ENCODE measurements around the gene LENEP.

Gene LENEP

DNA sequence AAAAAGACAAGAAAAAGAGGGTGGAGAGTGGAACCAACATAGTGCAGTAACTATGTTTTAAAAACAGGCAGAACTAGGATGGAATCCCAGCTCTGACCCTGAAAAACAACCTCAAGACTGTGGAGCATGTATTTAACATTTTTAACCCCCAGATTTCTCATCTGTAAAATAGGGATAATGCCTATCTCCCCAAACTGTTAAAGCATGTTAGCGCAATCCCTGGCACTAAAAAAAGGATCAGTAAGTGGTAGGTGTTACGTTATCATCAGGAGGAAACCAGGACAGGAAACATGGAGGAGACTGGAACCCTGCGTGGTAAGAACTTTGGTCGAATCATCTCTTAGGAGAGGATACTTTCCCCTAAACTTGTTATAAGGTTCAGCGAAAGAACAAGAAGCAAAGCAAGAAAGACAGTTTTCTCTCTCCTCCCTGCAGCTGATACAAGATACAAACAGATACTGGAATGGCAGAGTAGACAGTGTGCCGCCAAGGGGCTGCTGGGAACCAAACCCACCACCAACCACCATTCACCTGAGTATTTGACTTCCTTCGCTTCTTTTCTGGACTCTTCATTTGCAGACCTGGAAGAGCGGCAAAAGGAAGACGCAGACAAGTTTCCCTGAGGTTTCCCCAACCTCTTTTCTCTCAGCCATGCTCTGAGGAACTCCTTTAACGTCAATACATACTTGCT, 32.8 kb upstream of the LENEP start:
- no peak for DNase-seq (ENCODE audit: low read depth)

DNA sequence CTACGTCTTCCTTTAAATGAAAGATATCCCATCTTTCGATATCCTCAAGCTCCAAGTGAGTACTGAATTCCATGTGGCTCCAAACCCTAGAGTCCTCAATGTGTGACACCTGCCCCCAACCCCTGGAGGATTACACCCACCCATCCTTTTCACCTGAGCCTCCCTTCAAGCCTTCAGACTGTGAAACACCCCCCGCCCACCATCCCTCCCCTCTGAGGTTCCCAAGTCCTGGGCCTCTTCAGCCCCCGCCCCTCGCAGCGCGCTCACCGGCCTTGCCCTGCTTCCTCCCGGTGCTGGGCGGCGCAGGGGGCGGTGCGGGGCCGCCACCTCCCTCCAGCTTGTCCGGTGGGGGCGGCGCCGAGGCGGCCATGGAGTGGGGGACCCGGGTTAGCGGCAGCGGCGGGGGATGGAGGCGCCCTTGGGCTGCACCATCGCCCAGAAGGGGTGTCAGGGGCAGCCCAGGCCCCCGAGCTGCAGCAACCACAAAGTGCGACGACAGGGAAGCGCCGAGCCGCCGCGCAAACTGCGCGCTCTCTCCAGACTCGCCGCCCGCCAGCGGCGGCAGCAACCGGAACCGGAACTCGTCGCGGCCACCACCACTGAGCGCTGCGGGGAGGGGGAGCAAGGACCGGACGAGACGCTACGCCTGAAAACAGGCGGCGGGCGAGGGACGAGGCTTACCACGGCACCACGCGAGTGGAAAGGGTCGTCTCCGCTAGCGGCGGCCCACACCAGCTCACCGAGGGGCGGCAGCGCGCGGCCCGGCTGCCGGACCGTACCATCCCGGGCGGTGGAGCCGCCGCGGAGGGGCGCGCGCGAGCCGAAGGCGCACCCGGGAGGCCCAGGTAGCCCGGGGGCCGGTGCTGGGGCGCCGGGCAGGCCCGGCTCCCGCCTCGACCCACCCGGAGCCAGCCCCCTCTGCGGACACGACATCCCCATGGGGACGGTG, 31.9 kb upstream of the LENEP start, which contains the start of gene PYGO2:
Gene PYGO2 (minus strand): TSS at position 576 of the 949 bp plus-strand sequence. CDS start 206 bp downstream, at position 370.
- no peak for DNase-seq (ENCODE audit: low read depth)

DNA sequence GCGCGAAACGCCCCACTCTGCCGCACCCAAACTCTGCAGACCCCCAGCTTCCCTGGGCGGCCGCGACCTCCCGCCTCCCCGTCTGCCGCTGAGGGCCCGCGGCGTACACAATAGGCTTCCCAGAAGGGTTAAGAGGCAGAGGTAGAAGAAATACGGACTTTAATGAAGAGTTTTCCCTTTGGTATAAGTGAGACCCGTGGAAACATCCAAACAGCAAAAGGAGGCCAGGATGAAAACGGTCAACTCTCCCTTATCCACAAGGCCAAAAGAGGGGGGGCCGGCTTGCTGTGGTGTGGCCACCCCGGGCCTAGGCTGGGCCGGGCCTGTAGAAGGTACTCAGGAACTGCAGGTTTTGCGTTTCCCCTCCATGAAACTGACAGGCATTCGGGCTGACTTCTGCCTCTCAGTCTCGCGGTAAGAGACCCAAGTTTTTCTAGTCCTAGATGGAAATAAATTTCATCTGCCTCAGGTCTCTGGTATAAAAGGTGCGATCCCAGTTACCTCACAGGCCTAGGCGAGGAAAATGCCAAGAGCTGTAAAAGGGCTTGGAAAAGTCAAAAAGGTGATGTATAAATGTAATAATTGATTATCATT, 31.1 kb upstream of the LENEP start:
- DNase-seq (ENCODE audit: low read depth) = no peak

DNA sequence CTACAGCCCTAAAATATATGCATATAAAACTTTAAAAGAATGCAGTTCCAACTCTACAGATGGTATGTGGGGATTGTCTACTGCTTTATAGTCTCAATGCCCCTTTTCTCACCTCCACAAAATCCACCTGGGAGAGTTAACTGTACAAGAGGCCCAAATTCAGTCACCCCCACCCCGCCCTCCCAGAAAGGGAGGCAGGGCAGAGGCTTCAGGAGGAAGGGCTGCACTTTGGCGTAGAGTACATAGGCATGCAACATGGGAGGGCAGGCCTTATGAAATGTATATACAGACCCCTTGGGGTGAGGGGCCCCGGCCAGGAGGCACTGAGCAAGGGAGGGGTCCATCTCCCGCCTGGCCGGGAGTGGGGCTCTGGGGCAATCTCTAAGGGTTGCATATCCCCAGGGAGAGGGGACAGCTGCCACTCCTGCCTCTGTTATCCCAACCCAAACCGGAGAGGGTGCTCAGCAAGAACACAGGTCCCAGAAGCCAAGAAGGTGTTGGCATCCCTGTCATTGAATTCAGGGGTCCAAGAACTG, 30.5 kb upstream of the LENEP start:
- DNase-seq (ENCODE audit: low read depth) = no peak

DNA sequence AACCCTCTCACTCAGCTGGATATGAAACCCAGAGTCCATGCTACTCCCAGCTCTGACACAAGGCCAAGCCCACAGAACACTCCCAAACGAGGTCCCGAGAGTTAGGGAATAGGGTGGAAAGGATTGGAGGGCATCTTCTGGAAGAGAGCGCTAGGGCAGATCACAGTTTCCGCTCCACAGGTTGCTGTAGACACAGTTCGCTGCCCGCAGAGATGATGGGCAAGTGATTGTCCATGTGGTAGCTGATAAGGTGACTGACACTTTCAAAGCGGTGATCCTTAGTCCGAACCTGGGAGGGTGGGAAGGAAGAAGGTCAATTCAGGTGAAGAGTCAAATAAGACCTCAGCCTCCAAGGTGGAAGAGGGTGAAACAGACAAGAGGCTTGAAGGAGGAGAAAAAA, 29.7 kb upstream of the LENEP start:
- DNase-seq (ENCODE audit: low read depth) = no peak

DNA sequence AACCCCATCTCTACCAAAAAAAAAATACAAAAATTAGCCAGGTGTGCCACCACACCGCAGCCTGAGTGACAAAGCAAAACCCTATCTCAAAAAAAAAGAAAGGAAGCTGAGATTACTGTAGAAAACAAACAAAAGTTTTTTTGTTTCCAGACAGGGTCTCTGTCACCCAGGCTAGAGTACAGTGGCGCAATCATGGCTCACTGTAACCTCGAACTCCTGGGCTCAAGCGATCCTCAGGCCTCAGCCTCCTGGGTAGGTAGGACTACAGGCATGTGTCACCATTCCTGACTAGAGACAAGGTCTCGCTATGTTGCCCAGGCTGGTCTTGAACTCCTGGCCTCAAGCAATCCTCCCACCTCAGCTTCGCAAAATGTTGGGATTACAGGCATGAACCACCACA, 29.0 kb upstream of the LENEP start:
- no peak for DNase-seq (ENCODE audit: low read depth)

DNA sequence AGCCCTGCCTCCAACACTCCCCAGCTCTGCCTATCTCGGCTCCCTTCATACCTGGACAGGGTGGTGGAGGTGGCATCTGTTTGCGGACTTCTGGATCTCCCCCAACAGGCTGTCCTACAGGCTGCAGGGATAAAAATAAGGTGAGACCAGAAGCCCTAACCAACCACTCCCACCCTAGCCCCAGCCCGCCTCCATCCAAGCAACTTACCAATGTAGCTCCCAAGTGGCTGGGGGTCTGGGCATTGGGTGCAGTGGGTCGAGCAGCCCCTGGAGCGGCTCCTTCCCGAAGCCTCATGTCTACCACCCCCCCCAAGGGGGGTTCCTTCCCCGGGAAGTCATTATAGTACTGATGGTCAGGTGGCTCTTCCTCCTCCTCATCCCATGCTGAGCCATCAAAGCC, 27.3 kb upstream of the LENEP start:
- no peak for DNase-seq (ENCODE audit: low read depth)

DNA sequence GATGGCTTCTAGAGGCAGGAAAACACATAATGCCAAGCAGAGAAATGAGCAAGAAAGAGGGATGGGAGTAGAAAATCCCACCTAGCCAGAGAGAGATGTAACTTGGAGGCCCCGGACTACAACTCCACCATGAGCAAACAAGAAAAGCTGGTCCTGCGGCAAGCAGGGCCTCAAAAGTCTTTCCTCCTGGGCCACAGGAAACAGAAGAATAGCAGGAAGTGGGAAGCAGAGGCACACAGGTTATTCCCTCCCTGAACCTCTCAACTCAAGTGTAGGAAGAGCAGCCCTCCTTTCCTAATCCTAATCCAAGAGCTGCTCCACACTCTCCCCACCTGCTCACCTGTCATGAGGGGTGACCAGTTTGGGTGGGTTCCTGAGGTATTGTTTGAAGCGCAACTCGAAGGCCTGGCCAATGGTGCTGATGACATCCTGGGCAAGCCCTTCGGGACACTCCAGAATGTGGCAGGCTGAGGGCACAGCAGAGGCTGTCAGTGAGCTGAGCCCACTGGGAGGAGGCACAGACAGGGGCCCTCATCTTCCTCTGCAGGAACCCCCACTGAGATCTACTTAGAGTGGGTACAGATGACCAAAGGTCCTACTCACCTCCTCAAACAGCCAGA, 25.9 kb upstream of the LENEP start:
- DNase-seq (ENCODE audit: low read depth) = no peak

DNA sequence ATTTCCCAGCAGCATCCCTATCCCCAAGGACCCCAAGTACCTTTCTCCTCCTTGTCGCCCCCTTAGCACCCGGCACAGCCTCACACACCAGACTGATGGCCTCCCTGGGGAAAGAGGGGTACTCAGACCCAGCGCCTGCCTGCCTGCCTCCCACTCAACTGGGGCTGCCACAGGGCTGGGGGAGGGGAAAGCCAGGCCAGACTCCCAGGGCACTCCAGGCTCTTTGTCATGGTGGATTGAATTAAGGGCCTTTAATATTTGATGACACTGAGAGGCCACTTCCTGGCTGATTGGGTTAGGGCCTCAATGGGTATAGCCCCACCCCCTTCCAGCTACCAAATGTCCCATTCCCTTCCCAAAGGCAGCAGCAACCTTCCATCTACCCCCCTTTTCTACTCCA, 24.7 kb upstream of the LENEP start:
- no peak for DNase-seq (ENCODE audit: low read depth)

DNA sequence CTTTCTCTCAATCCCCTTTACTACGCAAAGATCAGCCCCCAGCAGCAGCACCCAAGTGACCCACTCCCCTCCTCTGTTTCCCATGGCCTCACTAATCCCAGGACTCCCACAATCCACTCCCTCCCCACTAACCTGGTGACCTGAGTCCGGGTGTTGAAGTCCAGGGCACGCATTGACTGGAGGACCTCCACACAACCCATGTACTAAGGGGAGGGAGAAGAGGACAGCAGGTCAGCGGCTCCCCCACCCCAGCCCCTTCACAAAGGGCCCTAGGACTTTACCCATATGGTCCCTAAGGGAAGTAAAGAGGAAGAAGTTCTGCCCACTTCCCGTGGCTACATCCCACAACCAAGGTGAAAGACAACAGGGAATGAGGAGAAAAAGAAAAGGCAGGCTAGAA, 24.1 kb upstream of the LENEP start:
- no peak for DNase-seq (ENCODE audit: low read depth)

DNA sequence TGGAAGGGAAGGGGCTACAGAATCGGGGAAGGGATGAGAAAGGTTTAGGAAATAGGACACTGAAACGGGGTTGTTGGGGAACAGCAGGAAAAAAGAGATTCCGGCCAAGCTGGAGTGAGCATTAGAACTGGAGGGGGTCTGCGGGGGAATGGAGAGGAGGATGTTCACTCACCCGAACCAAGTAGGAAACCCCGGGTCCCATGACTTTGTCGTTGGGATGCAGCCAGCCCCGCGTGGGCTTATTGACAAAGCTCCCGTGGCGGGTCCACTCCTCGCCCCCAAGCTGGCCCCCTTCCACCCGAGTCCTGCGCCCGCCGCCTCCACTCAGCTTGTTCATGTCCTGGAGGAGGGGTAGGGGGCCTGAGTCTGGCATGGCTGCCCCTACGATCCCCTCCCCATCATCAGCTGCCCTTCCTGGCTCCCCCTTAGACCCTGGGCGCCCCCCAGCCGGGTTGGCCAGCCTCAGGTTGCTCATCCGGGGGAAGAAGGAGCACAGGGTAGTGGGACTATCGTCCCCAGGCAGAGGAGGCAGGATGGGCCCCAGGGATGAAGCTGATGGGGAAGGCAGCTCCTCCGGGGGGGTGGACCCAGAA, 23.4 kb upstream of the LENEP start:
- no peak for DNase-seq (ENCODE audit: low read depth)

DNA sequence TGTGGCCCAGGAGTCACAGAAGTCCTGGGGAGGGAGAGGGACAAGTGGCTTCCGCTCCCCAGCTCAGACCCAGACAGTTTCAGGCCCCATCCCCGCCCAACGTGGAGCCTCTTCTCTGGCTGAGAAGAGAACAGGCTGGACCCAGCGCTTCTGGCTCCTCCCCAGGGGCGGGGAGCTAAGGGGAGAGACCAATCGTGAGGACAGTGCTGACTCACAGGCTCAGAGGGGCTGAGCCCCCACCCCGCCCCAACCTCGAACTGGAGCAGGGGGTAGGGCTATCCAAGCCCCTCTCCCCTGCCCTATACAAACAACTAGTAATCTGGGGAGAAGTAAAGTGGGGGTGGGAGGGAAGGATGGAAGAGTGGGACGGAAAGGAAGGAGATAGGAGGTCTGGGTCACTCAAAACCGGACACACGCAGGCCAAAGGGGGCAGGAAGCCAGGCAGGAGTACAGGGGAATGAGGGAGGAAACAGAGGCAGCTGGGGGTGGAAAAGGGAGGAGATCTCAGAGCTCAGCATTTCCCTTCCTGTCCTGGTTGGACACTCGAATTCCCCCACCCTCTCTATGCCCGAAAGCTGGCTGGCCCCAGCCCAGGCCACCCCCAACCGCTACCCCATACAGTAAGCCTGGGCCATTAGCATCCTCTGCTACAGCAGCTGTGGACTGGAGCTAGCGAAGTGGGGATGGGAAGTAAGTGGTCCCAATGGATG, 22.6 kb upstream of the LENEP start, which contains the start of gene SHC1:
Gene SHC1 (minus strand): TSS at position 117 of the 710 bp plus-strand sequence. CDS start 221 bp downstream, outside the sequence.
- peak; percentile 84 for DNase-seq (ENCODE audit: low read depth)

DNA sequence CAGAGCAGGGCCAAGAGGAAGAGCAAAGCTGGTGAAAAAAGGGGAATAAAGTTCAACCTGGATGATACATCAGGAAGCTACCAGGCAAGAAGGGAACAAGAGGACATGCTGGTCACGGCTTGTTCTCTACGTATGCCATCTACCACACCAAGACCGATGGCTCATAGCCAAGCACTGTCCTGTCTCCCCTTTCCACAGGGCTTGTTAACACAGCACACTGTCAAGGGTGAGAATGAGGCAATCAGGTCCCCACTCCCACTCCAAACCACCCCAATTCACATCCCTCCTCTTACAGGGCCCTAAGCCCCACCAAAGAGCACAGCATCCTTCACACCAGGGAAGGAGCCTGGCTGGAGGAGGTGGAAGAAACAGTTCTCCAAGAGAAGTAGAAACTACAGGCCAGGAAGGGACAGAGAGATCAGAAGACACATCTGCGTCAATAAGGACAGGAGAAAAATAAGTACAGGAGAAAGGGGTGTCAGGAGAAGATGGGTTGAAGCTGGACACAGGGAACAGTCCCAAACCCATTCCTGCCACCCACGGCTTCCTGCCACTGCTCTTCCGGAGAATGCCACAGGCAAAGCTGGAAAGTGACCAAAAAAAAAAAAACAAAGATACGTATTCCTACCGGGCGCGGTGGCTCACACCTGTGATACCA, 21.9 kb upstream of the LENEP start:
- no peak for DNase-seq (ENCODE audit: low read depth)

DNA sequence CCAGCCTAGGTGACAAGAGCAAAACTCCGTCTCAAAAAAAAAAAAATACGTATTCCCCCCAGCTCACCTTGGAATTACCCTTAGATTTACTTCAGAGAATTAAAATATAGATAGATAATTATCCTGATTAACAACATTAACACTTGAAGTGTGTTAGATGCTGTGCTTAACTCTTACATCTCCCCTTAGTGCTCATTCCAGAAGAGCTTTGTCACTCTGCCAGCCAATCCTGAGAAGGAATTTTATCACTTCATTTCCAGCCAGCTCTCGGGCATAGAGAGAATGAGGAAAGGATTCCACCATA, 21.2 kb upstream of the LENEP start:
- DNase-seq (ENCODE audit: low read depth) = no peak

DNA sequence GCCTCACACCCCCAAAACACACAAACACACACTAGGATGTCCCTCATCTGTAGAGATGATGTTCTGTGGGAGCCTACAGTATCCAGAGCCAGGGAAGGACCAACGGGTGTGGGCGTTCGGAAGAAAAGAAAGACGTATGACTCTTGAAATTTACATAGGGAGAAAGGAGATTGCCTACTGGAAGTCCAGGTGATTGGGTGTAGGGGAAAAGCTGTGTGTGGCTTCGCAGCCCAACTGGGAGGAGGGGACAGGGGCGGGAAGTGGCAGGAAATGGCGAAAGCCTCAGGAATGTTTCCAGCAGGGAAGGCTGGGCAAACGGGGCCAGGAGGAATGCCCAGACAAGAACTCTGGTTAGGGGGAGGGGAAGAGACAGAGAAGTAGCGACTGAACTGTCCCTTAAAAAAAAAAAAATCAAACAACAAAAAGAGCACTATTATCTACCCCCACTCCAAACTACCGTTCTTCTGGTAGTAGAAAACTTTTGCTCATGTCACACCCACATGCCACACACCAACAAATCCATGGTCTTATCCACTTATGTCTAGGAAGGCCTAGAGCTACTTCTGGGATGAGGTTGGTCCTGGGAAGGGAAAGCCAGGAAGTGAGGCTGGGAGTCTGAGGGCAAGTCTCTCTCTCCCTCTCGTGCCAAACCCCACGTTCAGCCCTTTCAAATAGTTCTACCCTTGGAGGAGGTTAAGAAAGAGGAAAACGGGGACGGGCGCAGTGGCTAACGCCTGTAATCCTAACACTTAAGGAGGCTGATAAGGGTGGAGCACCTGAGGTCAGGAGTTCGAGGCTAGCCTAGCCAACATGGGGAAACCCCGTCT, 20.7 kb upstream of the LENEP start:
- DNase-seq (ENCODE audit: low read depth) = peak; percentile 85

DNA sequence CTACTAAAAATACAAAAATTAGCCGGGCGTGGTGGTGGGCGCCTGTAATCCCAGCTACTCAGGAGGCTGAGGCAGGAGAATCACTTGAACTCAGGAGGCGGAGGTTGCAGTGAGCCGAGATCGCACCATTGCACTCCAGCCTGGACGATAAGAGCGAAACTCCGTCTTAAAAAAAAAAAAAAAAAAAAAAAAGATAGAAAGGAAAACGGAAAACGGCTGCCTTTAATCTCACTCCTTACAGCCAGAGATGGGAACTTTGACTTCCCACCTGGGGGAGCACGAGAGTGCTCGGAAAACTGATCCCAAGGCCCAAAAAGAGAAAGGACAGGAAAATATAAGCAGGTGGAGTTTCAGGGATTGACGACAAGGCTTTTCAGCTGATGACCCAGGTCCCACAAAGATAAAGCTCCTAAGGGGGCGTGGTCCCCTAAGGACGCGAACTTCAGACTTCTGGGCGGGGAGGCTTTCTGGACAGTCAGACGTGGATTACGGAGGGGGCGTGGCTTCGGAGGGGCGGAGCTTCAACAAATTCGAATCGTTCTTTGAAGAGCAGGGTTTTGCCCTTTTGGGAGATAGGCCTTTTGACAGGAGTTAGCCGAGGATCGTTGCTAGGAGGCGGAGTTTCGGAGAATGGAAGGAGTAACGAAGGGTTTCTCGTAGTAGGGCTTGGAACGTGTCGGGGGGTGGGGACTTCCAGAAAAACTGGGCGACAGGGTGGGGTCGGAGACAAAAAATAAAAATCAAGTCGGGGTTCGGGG, 19.9 kb upstream of the LENEP start:
- peak; percentile 93 for DNase-seq (ENCODE audit: low read depth)

DNA sequence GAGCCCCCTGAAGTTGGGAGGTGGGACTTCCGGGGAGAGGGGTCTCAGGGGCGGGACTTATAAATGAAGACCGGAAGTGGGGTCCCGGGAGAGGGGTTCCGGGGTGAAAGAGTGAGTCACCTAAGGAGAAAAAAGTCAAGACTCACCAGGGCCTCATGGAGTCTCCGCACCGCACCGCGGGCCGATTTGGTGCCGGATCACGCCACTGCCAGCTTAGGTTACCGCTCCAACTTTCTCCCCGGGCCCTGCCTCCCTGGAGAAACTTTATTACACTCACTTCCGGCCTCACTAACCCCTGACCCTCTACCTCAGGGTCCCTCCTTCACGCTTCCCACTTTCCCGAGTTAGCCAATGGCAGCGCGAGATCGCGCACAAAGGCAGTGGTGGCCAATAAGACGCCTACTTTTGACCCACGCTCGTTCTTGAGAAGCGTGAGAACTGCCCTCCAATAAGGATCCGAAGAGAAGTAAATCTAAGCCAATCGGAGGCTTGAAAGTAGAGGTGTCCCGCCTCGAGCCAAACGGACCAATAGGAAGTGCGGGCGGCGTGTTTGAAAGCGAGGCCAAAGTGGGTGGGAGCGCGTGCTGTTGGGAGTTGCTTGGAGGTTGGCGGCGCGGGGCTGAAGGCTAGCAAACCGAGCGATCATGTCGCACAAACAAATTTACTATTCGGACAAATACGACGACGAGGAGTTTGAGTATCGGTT, 19.1 kb upstream of the LENEP start, which contains the start of gene CKS1B:
Gene CKS1B (plus strand): TSS at position 580 of the 706 bp plus-strand sequence. CDS start 65 bp downstream, at position 645.
- peak; percentile 100 for DNase-seq (ENCODE audit: low read depth)

DNA sequence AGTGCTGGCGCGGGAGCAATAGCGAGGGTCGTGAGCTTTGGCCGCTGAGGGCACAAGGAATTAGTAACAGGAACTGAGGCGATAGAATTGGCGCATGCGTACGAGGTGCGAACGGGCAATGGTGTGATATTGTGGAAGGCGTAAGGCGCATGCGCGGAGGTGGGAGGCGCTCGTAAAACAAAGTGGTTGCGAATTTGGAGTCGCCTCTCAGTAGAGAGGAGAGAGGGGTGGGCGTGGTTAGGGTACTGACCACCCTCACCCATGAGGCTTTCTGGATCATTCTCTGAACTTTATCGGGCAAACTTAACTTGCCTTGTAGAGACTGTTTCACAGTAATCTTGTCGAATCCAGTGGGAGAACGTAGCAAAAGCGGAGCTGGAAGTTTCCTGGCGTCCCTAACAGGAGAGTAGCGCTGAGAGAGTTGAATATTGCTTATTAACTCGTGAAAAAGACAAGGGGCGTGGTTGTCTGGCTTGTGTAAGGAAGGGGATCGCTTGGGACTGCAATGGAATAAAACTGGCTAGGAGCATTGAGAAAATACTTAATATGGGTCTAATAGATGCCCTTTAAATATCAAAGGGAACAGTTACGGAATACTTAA, 18.5 kb upstream of the LENEP start:
- DNase-seq (ENCODE audit: low read depth) = peak; percentile 76

Data from GM04503 (cell line).